Mesenteric fat pad (tissue), 1 donor: ENCODE data around the gene S100A5. TPM values are rescaled to one million over a fixed set of nuclear protein-coding genes. Genes with fewer than 3 reads are reported as not detected.
"Not testable (repeated sequence)": the region's sequence is repeated elsewhere in the genome, so short reads cannot be mapped to it uniquely, and the experiment has no call there.

Experiments used
- DNase-seq: peaks from one replicate; pipeline ENCODE4 v3.0.0-alpha.2; 2020; ENCODE audit warnings: low spot score
- long read RNA-seq: library from polyadenylated mRNA; unstranded; transcript quantifications from one replicate; pipeline ENCODE4 v2.0.0, GENCODE V29; 2020
- total RNA-seq: library from RNA; stranded (reverse); fragmentation: NEBNext Ultra II Directional; extraction: Animal tissue kit (Norgen Biotek cat#: 25700); gene quantifications from one replicate; pipeline ENCODE4 v1.2.1, GENCODE V29; 2021
- donor health status: DM: yes; HTN: yes; CAD: no.

S100A5 gene
- total RNA-seq: not detected
- long read RNA-seq: 0 reads

GRCh38 chr1:153540394-153541361, at the start of gene S100A5:
TSS of gene S100A5 (minus strand) at chr1:153540934. CDS start at chr1:153540191, 743 bp downstream.
- DNase-seq: no peak

GRCh38 chr1:153588482-153588881, 47.7 kb upstream of the S100A5 start:
- DNase-seq: no peak

- DNase-seq: not testable (repeated sequence)
Measured at GRCh38 chr1:153588033-153588432, 47.3 kb upstream of the S100A5 start.

GRCh38 chr1:153587314-153587713, 46.6 kb upstream of the S100A5 start:
- no peak for DNase-seq

GRCh38 chr1:153586347-153586746, 45.6 kb upstream of the S100A5 start:
- no peak for DNase-seq

- DNase-seq: no peak
Measured at GRCh38 chr1:153585006-153585405, 44.3 kb upstream of the S100A5 start.

- no peak for DNase-seq
Measured at GRCh38 chr1:153583976-153584375, 43.2 kb upstream of the S100A5 start.

- not testable (repeated sequence) for DNase-seq
Measured at GRCh38 chr1:153583514-153583913, 42.8 kb upstream of the S100A5 start.

GRCh38 chr1:153582836-153583235, 42.1 kb upstream of the S100A5 start:
- DNase-seq: peak; percentile 62

GRCh38 chr1:153578936-153579335, 38.2 kb upstream of the S100A5 start:
- no peak for DNase-seq

- no peak for DNase-seq
Measured at GRCh38 chr1:153578490-153578889, 37.8 kb upstream of the S100A5 start.

GRCh38 chr1:153577624-153578051, 36.9 kb upstream of the S100A5 start:
- peak; percentile 86 for DNase-seq

- no peak for DNase-seq
Measured at GRCh38 chr1:153577138-153577537, 36.4 kb upstream of the S100A5 start.

GRCh38 chr1:153575497-153575896, 34.8 kb upstream of the S100A5 start:
- not testable (repeated sequence) for DNase-seq

GRCh38 chr1:153575081-153575491, 34.4 kb upstream of the S100A5 start:
- DNase-seq: not testable (repeated sequence)

- DNase-seq: no peak
Measured at GRCh38 chr1:153573351-153573750, 32.6 kb upstream of the S100A5 start.

GRCh38 chr1:153572569-153573015, 31.9 kb upstream of the S100A5 start:
- peak; percentile 89 for DNase-seq

- no peak for DNase-seq
Measured at GRCh38 chr1:153571706-153572105, 31.0 kb upstream of the S100A5 start.

- no peak for DNase-seq
Measured at GRCh38 chr1:153570874-153571273, 30.1 kb upstream of the S100A5 start.

- no peak for DNase-seq
Measured at GRCh38 chr1:153569465-153569864, 28.7 kb upstream of the S100A5 start.

GRCh38 chr1:153568367-153569099, 27.8 kb upstream of the S100A5 start:
- DNase-seq: peak; percentile 97
